ENCODE results near the gene TMEM131L.

DNA sequence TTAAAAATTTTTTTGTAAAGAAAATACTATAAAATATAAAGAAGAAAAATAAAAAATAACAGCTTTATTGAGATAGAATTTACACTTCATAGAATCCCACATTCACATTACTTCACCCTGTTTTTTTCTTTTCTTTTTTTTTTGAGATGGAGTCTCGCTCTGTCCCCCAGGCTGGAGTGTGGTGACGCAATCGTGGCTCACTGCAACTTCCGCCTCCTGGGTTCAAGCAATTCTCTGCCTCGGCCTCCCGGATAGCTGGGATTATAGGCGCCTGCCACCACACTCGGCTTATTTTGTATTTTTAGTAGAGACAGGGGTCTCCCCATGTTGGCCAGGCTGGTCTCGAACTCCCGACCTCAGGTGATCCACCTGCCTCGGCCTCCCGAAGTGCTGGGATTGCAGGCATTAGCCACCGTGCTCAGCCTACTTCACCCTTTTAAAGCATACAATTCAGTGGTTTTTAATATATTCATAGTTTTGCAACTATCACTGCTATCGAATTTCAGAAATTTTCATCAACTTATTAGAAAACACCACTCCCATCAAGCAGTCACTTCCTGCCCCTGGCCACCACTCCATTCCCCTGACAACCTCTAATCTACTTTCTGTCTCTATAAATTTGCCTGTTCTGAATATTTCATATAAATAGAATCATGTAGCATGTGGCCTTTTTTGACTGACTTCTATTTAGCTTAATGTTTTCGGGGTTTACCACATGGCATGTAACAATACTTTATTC is 48.7 kb downstream of the TMEM131L start:
- TF ChIP-seq POLR2A (IDR thresholded peaks at IDR 0.05; ENCODE audit: low read depth, low read length) (no peak), POLR2AphosphoS5 (IDR thresholded peaks at IDR 0.05; ENCODE audit: low read depth, low read length) (no peak), TAF1 (IDR thresholded peaks at IDR 0.05; ENCODE audit: borderline replicate concordance, low read depth, low read length) (no peak)

All from GM12892 (cell line).